Heart left ventricle (tissue), 13 donors: ENCODE results near the gene FARP1.

Experiments
- POLR2A ChIP-seq, 2 donors: fragments of 450-650 bp; IDR thresholded peaks; one replicate each; pipeline ENCODE4 v1.6.1; 2017; ENCODE audit warnings: antibody characterized with exemption in 2 of 2, mild to moderate bottlenecking in 2 of 2, moderate library complexity in 2 of 2
- TF ChIP-seq, protein P1 (sequence below), 12 donors: fragments of 200-600 bp; sonication (generic) in 4 of 12; IDR thresholded peaks; one replicate each; pipeline versions ENCODE4 v1.5.0 to v1.8.0; 2018 to 2022; ENCODE audit warnings: antibody characterized with exemption in 12 of 12, mild to moderate bottlenecking in 5 of 12
- donor health status: ischemic (EF 13 %, LVEDD 7.1; RV severe dilation, severe dysfunction).
- donor health status: DM: no; HTN: yes; CAD: no.
- donor health status: DM: no; HTN: no; CAD: no.
- donor health status: ischemic (EF 25% LVEDD 6.9; RV normal size, moderate dysfunction).
- donor health status: ischemic (EF 25% LVEDD 5.7; RV mildly dilated, moderate dysfunction).
- donor health status: ischemic (EF 35%, LVEDD 5.7; RV mildly dilated, moderate dysfunction).
- donor health status: nonischemic (EF 11% LVEDD 7.7; RV severe dilation, severe dysfunction).
- donor health status: DM: yes; HTN: yes; CAD: no.
- donor health status: PGD.
- donor health status: ischemic (EF 29% LVEDD 5.4; RV normal size, mild dysfunction).
- donor health status: nonischemic (EF 23%, LVEDD 6.1; RV moderate dilation, normal function).

DNA sequence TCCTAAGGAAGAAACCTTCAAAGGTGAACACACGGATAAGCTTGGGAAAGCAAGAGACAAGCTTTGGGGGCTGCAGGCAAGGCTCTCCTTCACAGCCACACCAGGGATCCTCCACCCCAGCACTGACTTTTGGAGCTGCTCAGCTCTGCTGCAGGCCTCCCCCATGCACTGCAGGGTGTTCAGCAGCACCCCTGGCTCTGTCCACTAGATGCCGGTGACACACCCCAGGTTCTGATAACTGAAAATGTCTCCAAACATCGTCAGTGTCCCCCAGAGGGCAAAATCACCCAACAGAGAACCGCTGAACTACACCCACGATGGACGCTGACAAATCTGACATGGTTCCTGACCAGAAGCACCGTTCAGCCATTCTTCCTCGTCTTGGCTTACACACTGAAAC lies 343.5 kb downstream of the FARP1 start:
- TF ChIP-seq, protein P1, sequence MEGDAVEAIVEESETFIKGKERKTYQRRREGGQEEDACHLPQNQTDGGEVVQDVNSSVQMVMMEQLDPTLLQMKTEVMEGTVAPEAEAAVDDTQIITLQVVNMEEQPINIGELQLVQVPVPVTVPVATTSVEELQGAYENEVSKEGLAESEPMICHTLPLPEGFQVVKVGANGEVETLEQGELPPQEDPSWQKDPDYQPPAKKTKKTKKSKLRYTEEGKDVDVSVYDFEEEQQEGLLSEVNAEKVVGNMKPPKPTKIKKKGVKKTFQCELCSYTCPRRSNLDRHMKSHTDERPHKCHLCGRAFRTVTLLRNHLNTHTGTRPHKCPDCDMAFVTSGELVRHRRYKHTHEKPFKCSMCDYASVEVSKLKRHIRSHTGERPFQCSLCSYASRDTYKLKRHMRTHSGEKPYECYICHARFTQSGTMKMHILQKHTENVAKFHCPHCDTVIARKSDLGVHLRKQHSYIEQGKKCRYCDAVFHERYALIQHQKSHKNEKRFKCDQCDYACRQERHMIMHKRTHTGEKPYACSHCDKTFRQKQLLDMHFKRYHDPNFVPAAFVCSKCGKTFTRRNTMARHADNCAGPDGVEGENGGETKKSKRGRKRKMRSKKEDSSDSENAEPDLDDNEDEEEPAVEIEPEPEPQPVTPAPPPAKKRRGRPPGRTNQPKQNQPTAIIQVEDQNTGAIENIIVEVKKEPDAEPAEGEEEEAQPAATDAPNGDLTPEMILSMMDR (IDR thresholded peaks at IDR 0.05): no peak
- no peak for TF ChIP-seq POLR2A (IDR thresholded peaks at IDR 0.05)
